ENCODE results near the gene CACNA1C.

CACNA1C gene

GRCh38 chr12:2439332-2440100 is 386.7 kb downstream of the CACNA1C start:
- no peak for DNase-seq

- no peak for DNase-seq
Observed at GRCh38 chr12:2443776-2444175, 391.0 kb downstream of the CACNA1C start.

- DNase-seq, result no peak
Observed at GRCh38 chr12:2445968-2446367, 393.2 kb downstream of the CACNA1C start.

DNA sequence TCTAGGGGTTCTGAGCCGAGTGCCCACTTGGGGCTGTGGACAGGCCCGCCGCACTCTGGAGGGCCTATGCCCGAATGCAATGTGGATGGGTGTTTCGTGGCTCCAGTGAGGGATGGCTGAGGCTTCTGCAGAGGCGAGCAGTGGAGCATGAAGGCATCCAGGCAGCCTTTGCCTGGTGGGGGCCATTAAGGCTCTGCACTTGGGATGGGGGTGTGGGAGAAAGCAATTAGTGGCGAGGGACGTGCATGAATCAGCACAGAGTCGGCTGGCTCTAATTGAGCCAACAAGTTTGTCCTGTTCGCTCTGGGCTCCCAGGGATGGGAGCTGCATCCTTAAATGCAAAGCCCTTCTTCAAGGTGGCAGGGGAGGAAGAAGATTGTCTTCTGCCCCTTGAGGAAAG is 395.1 kb downstream of the CACNA1C start:
- no peak for DNase-seq

DNA sequence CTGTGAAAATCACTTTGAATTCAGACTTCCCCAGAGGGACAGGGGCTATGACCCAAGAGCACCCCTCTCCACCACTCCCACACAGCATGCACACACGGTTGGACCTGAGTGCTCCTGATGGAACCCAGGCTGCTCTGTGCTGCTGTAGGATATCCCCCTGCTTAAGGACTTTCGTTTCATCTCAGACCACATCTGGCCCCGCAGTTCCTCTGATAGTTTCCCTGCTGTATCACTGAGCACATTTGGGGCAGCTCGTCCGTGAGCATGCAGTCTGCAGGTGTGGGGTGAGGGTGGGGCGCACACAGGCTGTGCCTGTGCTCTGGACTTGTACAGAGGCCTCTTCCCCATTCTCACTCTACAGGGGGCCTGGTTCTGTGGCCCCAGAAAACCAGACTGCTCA is 396.8 kb downstream of the CACNA1C start:
- no peak for DNase-seq

- DNase-seq, result no peak
Observed at GRCh38 chr12:2450553-2450952, 397.8 kb downstream of the CACNA1C start.

DNA sequence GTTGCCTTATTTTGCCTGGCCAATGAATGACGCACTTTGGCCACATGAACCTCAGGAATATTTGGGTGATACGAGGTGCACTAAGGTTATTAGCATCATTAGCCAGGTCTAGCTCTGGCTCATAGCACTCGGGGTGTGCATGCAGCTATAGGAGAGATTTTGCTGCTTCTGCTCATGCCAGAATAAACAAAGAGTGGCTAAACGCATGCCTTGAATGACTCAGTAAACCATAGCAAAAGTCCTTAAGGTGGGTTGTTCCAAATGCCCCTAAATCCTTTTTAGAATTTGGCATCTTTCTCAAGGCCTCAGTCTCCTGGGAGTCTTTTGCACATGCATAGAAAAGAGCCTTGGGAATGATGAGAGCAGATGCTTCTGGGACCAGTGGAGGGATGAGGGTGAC is 398.2 kb downstream of the CACNA1C start:
- no peak for DNase-seq

- no peak for DNase-seq
Observed at GRCh38 chr12:2451497-2451896, 398.7 kb downstream of the CACNA1C start.

GRCh38 chr12:2453076-2453760 is 400.4 kb downstream of the CACNA1C start:
- DNase-seq, result no peak

DNA sequence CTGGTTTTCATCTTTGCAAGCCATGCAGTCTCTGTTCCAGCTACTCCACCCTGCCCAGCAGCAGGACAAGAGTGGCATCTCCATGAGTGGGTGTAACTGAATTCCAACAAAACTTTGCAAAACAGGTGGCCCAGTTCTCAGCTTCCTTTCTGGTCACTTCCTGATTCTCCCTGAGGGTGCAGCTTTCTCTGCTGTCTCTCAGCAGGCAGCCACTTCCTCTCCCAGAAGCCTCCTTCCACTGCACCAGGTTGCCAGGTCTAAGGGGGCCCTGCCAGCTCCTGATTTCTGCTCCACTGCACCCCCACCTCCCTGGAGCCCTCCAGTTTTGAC is 400.9 kb downstream of the CACNA1C start:
- DNase-seq, result no peak

- no peak for DNase-seq
Observed at GRCh38 chr12:2454601-2455177, 401.9 kb downstream of the CACNA1C start.

- DNase-seq, result no peak
Observed at GRCh38 chr12:2455410-2455809, 402.6 kb downstream of the CACNA1C start.

- DNase-seq, result no peak
Observed at GRCh38 chr12:2456122-2456812, 403.5 kb downstream of the CACNA1C start.

DNA sequence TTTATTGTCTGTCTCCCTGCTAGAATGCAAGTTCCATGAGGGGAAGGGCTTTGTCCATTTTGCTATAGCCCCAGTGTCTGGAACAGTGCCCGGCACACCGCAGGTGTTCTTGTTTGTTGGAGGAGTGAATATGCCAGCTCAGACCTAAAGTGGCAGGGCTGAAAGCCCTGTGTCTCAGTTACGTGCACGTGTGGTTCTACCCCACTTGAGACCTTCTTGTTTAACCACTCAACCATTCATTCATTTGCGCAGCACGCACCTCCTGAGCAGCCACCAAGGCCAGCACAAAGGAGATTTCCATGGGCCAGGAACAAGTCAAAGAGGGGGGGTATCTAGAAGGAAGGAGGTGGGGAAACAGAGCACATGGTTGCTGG is 404.0 kb downstream of the CACNA1C start:
- DNase-seq, result no peak

- no peak for DNase-seq
Observed at GRCh38 chr12:2457215-2457932, 404.6 kb downstream of the CACNA1C start.

DNA sequence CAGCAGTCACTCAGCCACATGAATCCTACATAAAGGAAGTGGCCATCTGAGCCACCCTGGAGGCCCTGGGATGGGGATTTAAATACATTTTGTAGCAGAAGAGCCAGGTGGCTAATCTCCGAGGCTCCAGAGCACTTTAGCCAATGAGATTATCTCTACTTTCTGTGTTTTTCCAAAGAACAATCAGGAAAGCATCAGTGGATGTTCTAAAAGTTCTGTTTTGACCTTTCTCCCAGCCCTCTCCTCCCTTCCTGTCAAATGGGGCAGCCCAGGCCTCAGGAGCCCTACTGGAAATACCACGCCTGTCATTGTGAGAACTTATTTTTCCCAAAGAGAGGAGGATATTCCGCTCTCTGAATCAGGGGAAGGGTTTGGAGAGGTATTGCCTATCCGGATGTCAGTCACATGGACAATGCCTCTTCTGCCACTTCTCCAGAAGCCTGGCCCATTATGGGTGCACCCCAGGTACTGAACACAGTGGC is 405.2 kb downstream of the CACNA1C start:
- no peak for DNase-seq

DNA sequence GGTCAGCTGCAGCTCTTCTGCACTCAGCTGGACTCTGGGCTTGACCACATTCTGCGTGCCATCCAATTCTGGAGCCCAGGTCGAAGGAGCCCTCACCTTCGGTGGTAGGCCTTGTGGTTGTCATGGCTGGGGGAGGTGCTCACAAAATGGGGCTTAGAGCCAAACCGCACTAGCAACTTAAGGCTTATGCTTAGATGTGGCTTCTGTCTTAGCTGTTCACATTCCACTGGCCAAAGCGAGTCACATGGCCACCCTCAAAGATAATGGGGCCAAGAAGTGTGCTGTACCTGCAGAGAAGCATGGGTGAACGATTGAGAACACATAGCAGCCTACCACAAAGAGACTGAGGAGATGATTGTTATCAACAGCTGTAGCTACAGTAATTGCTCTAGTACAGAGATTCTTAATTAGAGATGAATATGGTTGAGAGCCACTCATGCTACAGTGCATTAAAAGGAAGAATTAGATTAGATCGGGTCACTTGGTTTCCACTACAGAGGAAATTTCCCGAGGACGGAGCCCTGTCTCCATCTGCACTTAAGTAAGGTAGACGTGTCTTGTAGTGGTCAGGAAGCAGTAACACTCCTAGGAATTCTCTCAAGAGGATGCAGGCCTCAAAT is 407.4 kb downstream of the CACNA1C start:
- no peak for DNase-seq

DNA sequence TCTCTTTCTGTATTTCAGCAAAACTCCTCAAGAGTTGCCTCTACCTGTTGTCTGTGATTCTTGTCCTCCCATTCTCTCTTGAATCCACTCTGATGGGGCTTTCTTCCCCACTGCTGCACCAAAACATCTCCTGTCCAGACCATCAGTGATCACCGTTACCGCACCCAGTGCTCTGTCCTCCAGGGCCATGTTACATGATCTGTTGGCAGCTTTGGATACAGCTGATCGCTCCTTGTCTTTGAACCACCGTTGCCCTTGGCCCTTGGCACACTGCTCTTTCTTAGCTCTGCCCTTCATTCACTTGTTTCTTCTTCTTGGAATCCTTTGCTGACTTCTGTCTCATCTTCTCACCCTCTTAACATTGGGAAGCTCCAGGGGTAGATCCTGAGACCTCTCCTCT is 408.3 kb downstream of the CACNA1C start:
- no peak for DNase-seq

GRCh38 chr12:2461645-2462044 is 408.9 kb downstream of the CACNA1C start:
- no peak for DNase-seq

DNA sequence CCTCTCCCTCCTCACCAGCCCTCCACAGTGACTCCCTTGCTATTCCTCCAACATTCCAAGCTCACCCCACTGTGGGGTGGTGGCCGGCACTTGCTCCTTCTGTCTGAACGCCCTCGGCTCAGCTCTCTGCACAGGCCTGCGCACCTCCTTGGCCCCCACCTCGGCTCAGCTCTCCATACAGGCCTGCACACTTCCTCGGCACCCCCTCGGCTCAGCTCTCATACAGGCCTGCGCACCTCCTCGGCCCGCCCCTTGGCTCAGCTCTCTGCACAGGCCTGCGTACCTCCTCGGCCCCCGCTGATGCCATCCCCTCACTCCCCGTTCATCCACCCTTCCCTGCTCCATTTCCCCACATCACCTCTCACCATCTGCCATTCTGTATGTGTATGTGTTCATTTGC is 409.3 kb downstream of the CACNA1C start:
- no peak for DNase-seq

- DNase-seq, result no peak
Observed at GRCh38 chr12:2463719-2464118, 410.9 kb downstream of the CACNA1C start.

DNA sequence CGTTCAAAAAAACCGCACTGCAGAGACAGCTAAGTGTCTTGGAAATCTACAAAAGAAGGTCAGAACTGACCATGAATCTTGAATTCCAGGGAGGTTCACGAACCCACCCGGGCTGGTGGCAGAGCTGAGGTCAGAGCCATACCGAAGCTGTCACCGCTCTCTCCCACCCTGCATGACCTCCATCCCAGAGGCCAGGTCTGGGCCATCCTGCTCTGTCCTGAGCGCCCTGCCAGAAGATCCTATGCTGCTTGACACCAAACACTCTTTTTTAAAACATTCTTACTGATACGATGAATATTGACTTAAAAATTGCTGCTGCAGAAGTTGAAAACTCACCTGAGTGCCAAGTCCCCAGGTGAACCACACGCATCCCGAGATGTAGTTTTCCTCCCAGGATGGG is 412.9 kb downstream of the CACNA1C start:
- no peak for DNase-seq

- no peak for DNase-seq
Observed at GRCh38 chr12:2466211-2466610, 413.4 kb downstream of the CACNA1C start.

Data from DMS153 (cell line).